ENCODE data around the gene ERG. TPM values are rescaled to one million over a fixed set of nuclear protein-coding genes. Genes with fewer than 3 reads are reported as not detected.

Gene ERG
- total and polyA plus RNA-seq, 3 donors from 2014 or later: 3.7 to 8.0 (median 5.0) TPM

DNA sequence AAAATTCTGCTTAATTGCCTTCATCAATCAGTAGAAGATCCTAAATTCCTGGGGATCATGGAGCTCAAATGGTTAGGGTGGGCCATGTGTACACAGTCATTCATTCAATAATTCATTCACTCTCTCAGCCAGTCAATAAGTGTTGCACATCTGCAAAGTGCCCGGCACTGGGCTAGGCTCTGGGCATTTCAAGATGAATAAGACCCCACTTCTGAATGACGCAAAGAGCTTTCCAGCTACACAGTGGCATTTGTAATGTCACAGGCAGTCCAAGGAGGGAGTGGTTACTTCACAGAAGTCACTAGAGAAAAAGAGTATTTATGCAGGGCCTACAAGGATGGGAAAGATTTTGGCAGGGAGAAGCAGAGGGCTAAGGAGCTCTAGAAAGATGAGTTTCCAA is 148.3 kb downstream of the ERG start:
- no peak for DNase-seq
- H3K36me3 ChIP-seq (ENCODE audit: low read depth, missing control alignments): no peaks in the 10 kb centered on the region
- TF ChIP-seq, protein P1, sequence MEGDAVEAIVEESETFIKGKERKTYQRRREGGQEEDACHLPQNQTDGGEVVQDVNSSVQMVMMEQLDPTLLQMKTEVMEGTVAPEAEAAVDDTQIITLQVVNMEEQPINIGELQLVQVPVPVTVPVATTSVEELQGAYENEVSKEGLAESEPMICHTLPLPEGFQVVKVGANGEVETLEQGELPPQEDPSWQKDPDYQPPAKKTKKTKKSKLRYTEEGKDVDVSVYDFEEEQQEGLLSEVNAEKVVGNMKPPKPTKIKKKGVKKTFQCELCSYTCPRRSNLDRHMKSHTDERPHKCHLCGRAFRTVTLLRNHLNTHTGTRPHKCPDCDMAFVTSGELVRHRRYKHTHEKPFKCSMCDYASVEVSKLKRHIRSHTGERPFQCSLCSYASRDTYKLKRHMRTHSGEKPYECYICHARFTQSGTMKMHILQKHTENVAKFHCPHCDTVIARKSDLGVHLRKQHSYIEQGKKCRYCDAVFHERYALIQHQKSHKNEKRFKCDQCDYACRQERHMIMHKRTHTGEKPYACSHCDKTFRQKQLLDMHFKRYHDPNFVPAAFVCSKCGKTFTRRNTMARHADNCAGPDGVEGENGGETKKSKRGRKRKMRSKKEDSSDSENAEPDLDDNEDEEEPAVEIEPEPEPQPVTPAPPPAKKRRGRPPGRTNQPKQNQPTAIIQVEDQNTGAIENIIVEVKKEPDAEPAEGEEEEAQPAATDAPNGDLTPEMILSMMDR (IDR thresholded peaks at IDR 0.05): no peak
- no peak for TF ChIP-seq POLR2A (IDR thresholded peaks at IDR 0.05)
- intact Hi-C loops (cut with DNase I; ENCODE audit: low total_unique reads): loop anchor here (5.0 to 10.0 kb wide), 2 partner anchors 133 to 185 kb away; no protein-coding TSS in a partner anchor
- no peak overlapping the region for H3K27ac ChIP-seq
- no peaks in the 10 kb centered on the region for H3K27me3 ChIP-seq
- peaks cover 5% of the 10 kb centered on the region for H3K4me1 ChIP-seq
- WGBS, 2 donors: 95 to 98% methylated on average over 2 of the region's 2 CpGs
- H3K9me3 ChIP-seq: no peaks in the 10 kb centered on the region
- no peak overlapping the region for H3K4me3 ChIP-seq

DNA sequence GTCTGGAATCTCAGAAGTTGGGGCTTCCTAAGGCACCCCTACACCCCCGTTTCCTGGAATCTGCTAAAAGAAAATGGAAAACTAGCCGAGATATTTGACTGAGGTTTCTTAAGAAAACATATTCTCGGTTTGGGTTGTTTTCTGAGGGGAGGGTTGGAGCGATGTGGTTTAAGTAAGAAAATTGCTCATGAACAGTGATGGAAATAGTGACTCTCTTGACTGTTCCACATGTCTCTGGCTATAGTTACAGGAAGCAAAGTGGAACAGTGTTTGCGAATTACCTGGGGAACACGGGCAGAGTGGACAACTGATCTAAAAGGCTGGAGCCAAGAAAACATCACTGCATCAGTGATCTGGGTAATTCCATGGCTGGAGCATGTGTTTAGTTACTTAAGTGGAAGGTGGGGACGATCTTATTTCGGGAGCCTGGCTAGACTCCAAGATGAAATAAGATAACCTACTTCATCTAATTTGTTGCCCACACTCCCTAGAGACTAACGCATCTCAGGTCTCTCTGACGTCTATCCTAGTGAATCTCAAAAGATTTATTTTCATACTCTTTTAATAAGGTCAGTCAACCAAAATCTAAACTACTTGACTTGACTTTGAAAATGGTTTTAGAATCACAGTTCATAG is 149.0 kb downstream of the ERG start:
- H3K27me3 ChIP-seq: no peaks in the 10 kb centered on the region
- no peaks in the 10 kb centered on the region for H3K36me3 ChIP-seq (ENCODE audit: low read depth, missing control alignments)
- intact Hi-C loops (cut with DNase I; ENCODE audit: low total_unique reads): no loop called here
- H3K4me1 ChIP-seq: peaks cover 5% of the 10 kb centered on the region
- H3K4me3 ChIP-seq: no peak overlapping the region
- DNase-seq: no peak
- H3K9me3 ChIP-seq: no peaks in the 10 kb centered on the region
- WGBS, 2 donors: 75 to 82% methylated on average over 10 of the region's 10 CpGs
- no peak for TF ChIP-seq POLR2A (IDR thresholded peaks at IDR 0.05)
- TF ChIP-seq, protein P1 (IDR thresholded peaks at IDR 0.05): no peak
- no peak overlapping the region for H3K27ac ChIP-seq

DNA sequence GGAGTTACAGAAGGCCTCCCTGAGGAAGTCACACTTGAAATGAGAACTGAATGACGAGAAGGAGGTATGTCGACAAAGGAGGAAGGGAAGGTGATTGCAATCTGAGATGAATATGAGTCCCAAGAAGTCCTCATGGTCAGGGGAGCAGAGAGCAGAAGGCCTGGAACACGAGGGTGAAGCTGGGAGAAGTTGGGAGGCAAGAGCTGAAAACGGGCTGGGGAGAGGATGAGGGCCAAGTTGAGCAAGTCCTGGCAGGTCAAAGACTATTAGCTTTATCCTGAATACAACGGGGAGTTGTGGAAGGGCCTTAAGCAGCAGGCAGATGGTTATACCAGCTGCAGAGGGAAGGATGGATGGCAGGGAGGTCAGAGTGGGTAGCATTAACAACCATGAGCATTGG is 152.0 kb downstream of the ERG start:
- intact Hi-C loops (cut with DNase I; ENCODE audit: low total_unique reads): no loop called here
- no peak overlapping the region for H3K27ac ChIP-seq
- H3K4me3 ChIP-seq: no peak overlapping the region
- H3K9me3 ChIP-seq: no peaks in the 10 kb centered on the region
- H3K4me1 ChIP-seq: peaks cover 2% of the 10 kb centered on the region
- 72 to 85% methylated on average over 5 of the region's 5 CpGs for WGBS, 2 donors
- DNase-seq: no peak
- no peak for TF ChIP-seq POLR2A (IDR thresholded peaks at IDR 0.05)
- TF ChIP-seq, protein P1 (IDR thresholded peaks at IDR 0.05): no peak
- no peaks in the 10 kb centered on the region for H3K27me3 ChIP-seq
- no peaks in the 10 kb centered on the region for H3K36me3 ChIP-seq (ENCODE audit: low read depth, missing control alignments)

- intact Hi-C loops (cut with DNase I; ENCODE audit: low total_unique reads): no loop called here
- no peaks in the 10 kb centered on the region for H3K9me3 ChIP-seq
- H3K4me1 ChIP-seq: no peaks in the 10 kb centered on the region
- no peaks in the 10 kb centered on the region for H3K36me3 ChIP-seq (ENCODE audit: low read depth, missing control alignments)
- WGBS, 2 donors: 51 to 59% methylated on average over 6 of the region's 6 CpGs
- no peaks in the 10 kb centered on the region for H3K27me3 ChIP-seq
- TF ChIP-seq POLR2A (IDR thresholded peaks at IDR 0.05): no peak
- TF ChIP-seq, protein P1 (IDR thresholded peaks at IDR 0.05): no peak
- DNase-seq: no peak
- H3K4me3 ChIP-seq: no peak overlapping the region
- no peak overlapping the region for H3K27ac ChIP-seq
Measured at GRCh38 chr21:38343691-38344090, 154.6 kb downstream of the ERG start.

GRCh38 chr21:38342739-38343138 is 155.5 kb downstream of the ERG start:
- intact Hi-C loops (cut with DNase I; ENCODE audit: low total_unique reads): no loop called here
- H3K36me3 ChIP-seq (ENCODE audit: low read depth, missing control alignments): no peaks in the 10 kb centered on the region
- no peaks in the 10 kb centered on the region for H3K9me3 ChIP-seq
- TF ChIP-seq, protein P1 (IDR thresholded peaks at IDR 0.05): no peak
- TF ChIP-seq POLR2A (IDR thresholded peaks at IDR 0.05): no peak
- no peak overlapping the region for H3K4me3 ChIP-seq
- no peaks in the 10 kb centered on the region for H3K27me3 ChIP-seq
- WGBS, 2 donors: 94 to 100% methylated on average over 1 of the region's 1 CpG
- DNase-seq: no peak
- no peaks in the 10 kb centered on the region for H3K4me1 ChIP-seq
- H3K27ac ChIP-seq: no peak overlapping the region

All from testis (tissue), 3 donors.